Measurements from ENCODE around the gene CCDC141.

Gene CCDC141

DNA sequence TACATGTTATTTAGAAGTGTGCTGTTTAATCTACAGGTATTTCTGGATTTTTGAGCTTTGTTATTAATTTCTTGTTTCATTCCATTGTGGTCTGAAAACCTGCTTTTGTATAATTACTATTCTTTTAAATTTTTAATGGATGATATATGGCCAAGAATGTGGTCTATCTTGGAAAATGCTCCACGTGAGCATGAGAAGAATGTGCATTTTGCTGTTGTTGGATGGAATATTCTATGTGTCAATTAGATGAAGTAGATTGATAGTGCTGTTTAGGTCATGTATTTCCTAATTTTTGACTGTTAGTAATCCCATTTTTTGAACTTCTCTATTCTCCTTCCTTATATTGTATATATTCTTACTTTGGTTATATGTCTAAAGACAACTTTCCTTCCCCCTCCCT is 222.8 kb downstream of the CCDC141 start:
- Histone ChIP-seq H3K27me3 (ENCODE audit: insufficient read depth, low read length, poor library complexity) (no peaks in the 10 kb centered on the region), H3K79me2 (ENCODE audit: insufficient read depth, low read length) (no peaks in the 10 kb centered on the region), H3K4me2 (ENCODE audit: insufficient read depth, low read length) (no peak overlapping the region), H3K27ac (ENCODE audit: low read length) (no peak overlapping the region), H3K4me3 (ENCODE audit: low read depth in 1 of 2, low read length in 2 of 2) (no peak overlapping the region), H3K9ac (ENCODE audit: low read depth, low read length) (no peak overlapping the region), H3K36me3 (ENCODE audit: insufficient read depth, low read length) (no peaks in the 10 kb centered on the region), H3K4me1 (ENCODE audit: insufficient read depth, low read length) (no peaks in the 10 kb centered on the region), H2AFZ (ENCODE audit: low read depth, low read length) (no peak overlapping the region), H4K20me1 (ENCODE audit: insufficient read depth, low read length) (no peaks in the 10 kb centered on the region), H3K9me3 (ENCODE audit: insufficient read depth, low read length, severe bottlenecking) (no peaks in the 10 kb centered on the region)
- DNase-seq (no peak), ATAC-seq (ENCODE audit: insufficient read depth, low read depth) (no peak)
- TF ChIP-seq CTCF (IDR thresholded peaks at IDR 0.05; ENCODE audit: borderline replicate concordance, extremely low read depth, low read length, poor library complexity, severe bottlenecking) (no peak), EZH2 (IDR thresholded peaks at IDR 0.05; ENCODE audit: borderline replicate concordance, low read depth, low read length, severe bottlenecking) (no peak)

GRCh38 chr2:178825183-178825582 is 224.8 kb downstream of the CCDC141 start:
- Histone ChIP-seq H4K20me1 (ENCODE audit: insufficient read depth, low read length) (no peaks in the 10 kb centered on the region), H3K4me3 (ENCODE audit: low read depth in 1 of 2, low read length in 2 of 2) (no peak overlapping the region), H3K27me3 (ENCODE audit: insufficient read depth, low read length, poor library complexity) (no peaks in the 10 kb centered on the region), H3K4me1 (ENCODE audit: insufficient read depth, low read length) (no peaks in the 10 kb centered on the region), H3K9ac (ENCODE audit: low read depth, low read length) (no peak overlapping the region), H3K4me2 (ENCODE audit: insufficient read depth, low read length) (no peak overlapping the region), H3K79me2 (ENCODE audit: insufficient read depth, low read length) (no peaks in the 10 kb centered on the region), H3K36me3 (ENCODE audit: insufficient read depth, low read length) (no peaks in the 10 kb centered on the region), H3K27ac (ENCODE audit: low read length) (no peak overlapping the region), H3K9me3 (ENCODE audit: insufficient read depth, low read length, severe bottlenecking) (no peaks in the 10 kb centered on the region), H2AFZ (ENCODE audit: low read depth, low read length) (no peak overlapping the region)
- no peak for TF ChIP-seq CTCF (IDR thresholded peaks at IDR 0.05; ENCODE audit: borderline replicate concordance, extremely low read depth, low read length, poor library complexity, severe bottlenecking)
- no peak for TF ChIP-seq EZH2 (IDR thresholded peaks at IDR 0.05; ENCODE audit: borderline replicate concordance, low read depth, low read length, severe bottlenecking)
- no peak for DNase-seq
- no peak for ATAC-seq (ENCODE audit: insufficient read depth, low read depth)

DNA sequence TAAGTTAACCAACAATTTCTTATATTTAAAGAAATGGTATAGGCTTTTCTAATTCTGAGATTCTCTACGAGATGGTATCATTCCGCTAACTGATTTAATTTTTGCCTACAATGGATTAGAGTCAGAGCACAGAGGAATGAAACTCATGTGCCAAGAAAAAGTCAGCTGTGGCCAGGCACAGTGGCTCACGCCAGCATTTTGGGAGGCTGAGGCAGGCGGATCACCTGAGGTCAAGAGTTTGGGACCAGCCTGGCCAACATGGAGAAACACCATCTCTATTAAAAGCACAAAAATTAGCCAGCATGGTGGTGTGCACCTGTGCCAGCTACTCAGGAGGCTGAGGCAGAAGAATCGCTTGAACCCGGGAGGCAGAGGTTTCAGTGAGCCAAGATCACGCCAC is 225.8 kb downstream of the CCDC141 start:
- H3K27me3 ChIP-seq (ENCODE audit: insufficient read depth, low read length, poor library complexity), result no peaks in the 10 kb centered on the region
- no peaks in the 10 kb centered on the region for H3K36me3 ChIP-seq (ENCODE audit: insufficient read depth, low read length)
- DNase-seq (no peak), ATAC-seq (ENCODE audit: insufficient read depth, low read depth) (no peak)
- H3K4me3 ChIP-seq (ENCODE audit: low read depth in 1 of 2, low read length in 2 of 2), result no peak overlapping the region
- no peak for TF ChIP-seq EZH2 (IDR thresholded peaks at IDR 0.05; ENCODE audit: borderline replicate concordance, low read depth, low read length, severe bottlenecking)
- no peaks in the 10 kb centered on the region for H3K79me2 ChIP-seq (ENCODE audit: insufficient read depth, low read length)
- H4K20me1 ChIP-seq (ENCODE audit: insufficient read depth, low read length), result no peaks in the 10 kb centered on the region
- H3K9ac ChIP-seq (ENCODE audit: low read depth, low read length), result no peak overlapping the region
- H3K27ac ChIP-seq (ENCODE audit: low read length), result no peak overlapping the region
- no peak overlapping the region for H3K4me2 ChIP-seq (ENCODE audit: insufficient read depth, low read length)
- H3K4me1 ChIP-seq (ENCODE audit: insufficient read depth, low read length), result no peaks in the 10 kb centered on the region
- H2AFZ ChIP-seq (ENCODE audit: low read depth, low read length), result no peak overlapping the region
- H3K9me3 ChIP-seq (ENCODE audit: insufficient read depth, low read length, severe bottlenecking), result no peaks in the 10 kb centered on the region

DNA sequence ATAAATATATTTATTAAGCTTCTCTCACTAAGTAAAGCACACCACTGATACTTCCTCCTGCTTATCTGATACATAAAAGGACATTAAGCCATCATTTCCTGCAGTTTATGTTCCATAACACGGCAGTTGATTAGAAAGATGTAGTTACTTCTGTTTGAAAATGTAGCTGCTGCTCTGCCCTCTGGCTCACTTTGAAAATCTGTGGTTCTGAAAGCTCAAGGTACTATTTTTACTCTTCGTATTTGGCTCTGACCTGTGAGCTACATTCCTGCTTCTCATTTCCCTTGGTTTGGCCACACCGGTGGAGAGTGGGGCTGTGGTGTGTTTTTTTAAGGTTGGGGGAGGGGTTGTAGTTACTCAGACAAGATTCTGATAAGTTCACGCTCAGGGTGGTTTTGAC is 229.9 kb downstream of the CCDC141 start:
- Histone ChIP-seq H3K4me3 (ENCODE audit: low read depth in 1 of 2, low read length in 2 of 2) (no peak overlapping the region), H3K36me3 (ENCODE audit: insufficient read depth, low read length) (no peaks in the 10 kb centered on the region), H3K27me3 (ENCODE audit: insufficient read depth, low read length, poor library complexity) (no peaks in the 10 kb centered on the region), H3K27ac (ENCODE audit: low read length) (no peak overlapping the region), H4K20me1 (ENCODE audit: insufficient read depth, low read length) (no peaks in the 10 kb centered on the region), H3K4me2 (ENCODE audit: insufficient read depth, low read length) (no peak overlapping the region), H2AFZ (ENCODE audit: low read depth, low read length) (no peak overlapping the region), H3K4me1 (ENCODE audit: insufficient read depth, low read length) (no peaks in the 10 kb centered on the region), H3K9me3 (ENCODE audit: insufficient read depth, low read length, severe bottlenecking) (no peaks in the 10 kb centered on the region), H3K79me2 (ENCODE audit: insufficient read depth, low read length) (no peaks in the 10 kb centered on the region), H3K9ac (ENCODE audit: low read depth, low read length) (no peak overlapping the region)
- TF ChIP-seq EZH2 (IDR thresholded peaks at IDR 0.05; ENCODE audit: borderline replicate concordance, low read depth, low read length, severe bottlenecking) (no peak), CTCF (IDR thresholded peaks at IDR 0.05; ENCODE audit: borderline replicate concordance, extremely low read depth, low read length, poor library complexity, severe bottlenecking) (no peak)
- ATAC-seq (ENCODE audit: insufficient read depth, low read depth) (no peak), DNase-seq (no peak)
